ENCODE measurements around the gene CUX1. TPM values are rescaled to one million over a fixed set of nuclear protein-coding genes. Genes with fewer than 3 reads are reported as not detected.

The CUX1 gene
- total RNA-seq, 4 donors from 2014 or later, result 40.0 to 55.9 (median 47.3) TPM

- Histone ChIP-seq H3K4me3 (no peak overlapping the region), H3K36me3 (no peaks in the 10 kb centered on the region), H3K9me3 (no peaks in the 10 kb centered on the region), H3K27ac (no peak overlapping the region), H3K27me3 (no peaks in the 10 kb centered on the region), H3K4me1 (no peaks in the 10 kb centered on the region)
- DNase-seq, result no peak
- intact Hi-C loops (cut with DNase I), result no loop called here
- WGBS, 2 donors, result 90 to 98% methylated on average over 9 to 16 of the region's 16 CpGs
- no peak for TF ChIP-seq POLR2A (IDR thresholded peaks at IDR 0.05)
- TF ChIP-seq, protein P1, sequence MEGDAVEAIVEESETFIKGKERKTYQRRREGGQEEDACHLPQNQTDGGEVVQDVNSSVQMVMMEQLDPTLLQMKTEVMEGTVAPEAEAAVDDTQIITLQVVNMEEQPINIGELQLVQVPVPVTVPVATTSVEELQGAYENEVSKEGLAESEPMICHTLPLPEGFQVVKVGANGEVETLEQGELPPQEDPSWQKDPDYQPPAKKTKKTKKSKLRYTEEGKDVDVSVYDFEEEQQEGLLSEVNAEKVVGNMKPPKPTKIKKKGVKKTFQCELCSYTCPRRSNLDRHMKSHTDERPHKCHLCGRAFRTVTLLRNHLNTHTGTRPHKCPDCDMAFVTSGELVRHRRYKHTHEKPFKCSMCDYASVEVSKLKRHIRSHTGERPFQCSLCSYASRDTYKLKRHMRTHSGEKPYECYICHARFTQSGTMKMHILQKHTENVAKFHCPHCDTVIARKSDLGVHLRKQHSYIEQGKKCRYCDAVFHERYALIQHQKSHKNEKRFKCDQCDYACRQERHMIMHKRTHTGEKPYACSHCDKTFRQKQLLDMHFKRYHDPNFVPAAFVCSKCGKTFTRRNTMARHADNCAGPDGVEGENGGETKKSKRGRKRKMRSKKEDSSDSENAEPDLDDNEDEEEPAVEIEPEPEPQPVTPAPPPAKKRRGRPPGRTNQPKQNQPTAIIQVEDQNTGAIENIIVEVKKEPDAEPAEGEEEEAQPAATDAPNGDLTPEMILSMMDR (IDR thresholded peaks at IDR 0.05), result no peak
These were observed 179.4 kb downstream of the CUX1 start for GRCh38 chr7:101996876-101997275.

- TF ChIP-seq POLR2A (IDR thresholded peaks at IDR 0.05), result no peak
- TF ChIP-seq, protein P1 (IDR thresholded peaks at IDR 0.05), result no peak
- Histone ChIP-seq H3K9me3 (no peaks in the 10 kb centered on the region), H3K4me1 (no peaks in the 10 kb centered on the region), H3K4me3 (no peak overlapping the region), H3K27me3 (no peaks in the 10 kb centered on the region), H3K27ac (no peak overlapping the region), H3K36me3 (no peaks in the 10 kb centered on the region)
- WGBS, 2 donors, result 66 to 78% methylated on average over 9 to 16 of the region's 24 CpGs
- no peak for DNase-seq
- intact Hi-C loops (cut with DNase I), result no loop called here
These were observed 180.8 kb downstream of the CUX1 start for GRCh38 chr7:101998029-101998905.

- 64 to 65% methylated on average over 2 to 3 of the region's 6 CpGs for WGBS, 2 donors
- Histone ChIP-seq H3K27me3 (no peaks in the 10 kb centered on the region), H3K36me3 (no peaks in the 10 kb centered on the region), H3K9me3 (no peaks in the 10 kb centered on the region), H3K4me3 (no peak overlapping the region), H3K4me1 (no peaks in the 10 kb centered on the region), H3K27ac (no peak overlapping the region)
- no peak for DNase-seq
- TF ChIP-seq, protein P1 (IDR thresholded peaks at IDR 0.05), result no peak
- no peak for TF ChIP-seq POLR2A (IDR thresholded peaks at IDR 0.05)
- intact Hi-C loops (cut with DNase I), result no loop called here
These were observed 181.4 kb downstream of the CUX1 start for GRCh38 chr7:101998906-101999240.

GRCh38 chr7:101999393-101999792 lies 182.0 kb downstream of the CUX1 start:
- Histone ChIP-seq H3K9me3 (no peaks in the 10 kb centered on the region), H3K36me3 (no peaks in the 10 kb centered on the region), H3K27ac (no peak overlapping the region), H3K4me3 (no peak overlapping the region), H3K4me1 (no peaks in the 10 kb centered on the region), H3K27me3 (no peaks in the 10 kb centered on the region)
- TF ChIP-seq, protein P1 (IDR thresholded peaks at IDR 0.05), result no peak
- no peak for TF ChIP-seq POLR2A (IDR thresholded peaks at IDR 0.05)
- no peak for DNase-seq
- intact Hi-C loops (cut with DNase I), result no loop called here
- WGBS, 2 donors, result 95 to 98% methylated on average over 6 to 9 of the region's 9 CpGs

GRCh38 chr7:102000123-102000522 lies 182.7 kb downstream of the CUX1 start:
- no peaks in the 10 kb centered on the region for H3K27me3 ChIP-seq
- intact Hi-C loops (cut with DNase I), result no loop called here
- no peak for TF ChIP-seq POLR2A (IDR thresholded peaks at IDR 0.05)
- TF ChIP-seq, protein P1 (IDR thresholded peaks at IDR 0.05), result no peak
- no peaks in the 10 kb centered on the region for H3K4me1 ChIP-seq
- no peaks in the 10 kb centered on the region for H3K36me3 ChIP-seq
- no peak overlapping the region for H3K27ac ChIP-seq
- no peaks in the 10 kb centered on the region for H3K9me3 ChIP-seq
- H3K4me3 ChIP-seq, result no peak overlapping the region
- DNase-seq, result no peak
- WGBS, 2 donors, result 76 to 83% methylated on average over 9 of the region's 9 CpGs

Data from esophagus squamous epithelium (tissue), 5 donors.